Keratinocyte (primary cell): ENCODE measurements around the gene TAS2R14. TPM values are rescaled to one million over a fixed set of nuclear protein-coding genes. Genes with fewer than 3 reads are reported as not detected.

ENCODE experiments used
- DNase-seq: peaks from one replicate; pipeline ENCODE4 v3.0.0-alpha.2; 2011; ENCODE audit warnings: low read depth, missing footprints, low spot score
- FAIRE-seq: peaks from 2 replicates; lab custom pipeline; 2011; peaks lifted over from hg19 to GRCh38; lab: Jason Lieb, UNC
- H2AFZ ChIP-seq: 2 replicates; pipeline ENCODE4 v1.6.0; 2012; ENCODE audit warnings: low read length, control low read depth, inconsistent platforms; ENCODE audit not compliant: control insufficient read depth
- H3K27ac ChIP-seq: 2 replicates; pipeline ENCODE4 v1.5.1; 2011; ENCODE audit warnings: low read length; ENCODE audit not compliant: control insufficient read depth, insufficient read depth
- H3K27me3 ChIP-seq: 3 replicates; pipeline ENCODE4 v1.6.0; 2011; ENCODE audit warnings: low read length; ENCODE audit not compliant: control insufficient read depth, insufficient read depth; ENCODE audit errors: extremely low read depth
- H3K36me3 ChIP-seq, 2 experiments: 2 replicates in 1 of 2; 3 replicates in 1 of 2; pipeline ENCODE4 v1.5.1; 2011; ENCODE audit warnings: low read length in 2 of 2, mild to moderate bottlenecking in 1 of 2; ENCODE audit not compliant: control insufficient read depth in 2 of 2, insufficient read depth in 2 of 2; ENCODE audit errors: extremely low read depth in 1 of 2
- H3K4me1 ChIP-seq: 3 replicates; pipeline ENCODE4 v1.5.1; 2011; ENCODE audit warnings: low read length; ENCODE audit not compliant: control insufficient read depth, insufficient read depth; ENCODE audit errors: extremely low read depth
- H3K4me2 ChIP-seq: 3 replicates; pipeline ENCODE4 v1.6.0; 2011; ENCODE audit warnings: low read depth, low read length; ENCODE audit not compliant: control insufficient read depth, insufficient read depth; ENCODE audit errors: extremely low read depth
- H3K4me3 ChIP-seq, 3 experiments: fragments of 200-600 bp in 1 of 3; sonication (generic) in 1 of 3; 2 replicates in 2 of 3; 3 replicates in 1 of 3; pipeline ENCODE4 v1.5.1; 2011 to 2016; ENCODE audit warnings: low read length in 3 of 3, mild to moderate bottlenecking in 3 of 3, control low read depth in 2 of 3, inconsistent platforms in 1 of 3, low read depth in 1 of 3, mixed read lengths in 1 of 3, mixed run types in 1 of 3, moderate library complexity in 1 of 3; ENCODE audit not compliant: control insufficient read depth in 2 of 3, insufficient read depth in 2 of 3; ENCODE audit errors: extremely low read depth in 1 of 3
- H3K79me2 ChIP-seq: 2 replicates; pipeline ENCODE4 v1.6.0; 2012; ENCODE audit warnings: low read length; ENCODE audit not compliant: control insufficient read depth, insufficient read depth
- H3K9ac ChIP-seq: 3 replicates; pipeline ENCODE4 v1.6.0; 2011; ENCODE audit warnings: low read length; ENCODE audit not compliant: control insufficient read depth, insufficient read depth; ENCODE audit errors: extremely low read depth
- H3K9me1 ChIP-seq: 3 replicates; pipeline ENCODE4 v1.6.0; 2011; ENCODE audit warnings: low read length; ENCODE audit not compliant: control insufficient read depth, insufficient read depth; ENCODE audit errors: extremely low read depth
- H3K9me3 ChIP-seq: 2 replicates; pipeline ENCODE4 v1.5.1; 2012; ENCODE audit warnings: low read depth, low read length; ENCODE audit not compliant: control insufficient read depth
- H4K20me1 ChIP-seq: 3 replicates; pipeline ENCODE4 v1.6.0; 2011; ENCODE audit warnings: low read length; ENCODE audit not compliant: control insufficient read depth, insufficient read depth; ENCODE audit errors: extremely low read depth
- EZH2 ChIP-seq: IDR thresholded peaks from one replicate; pipeline ENCODE4 v1.6.1; 2012; ENCODE audit warnings: inconsistent platforms, mild to moderate bottlenecking, low read length, moderate library complexity
- dilution Hi-C: fragments of 300-500 bp; cut with MboI; formaldehyde crosslinking; loops from one replicate; pipeline ENCODE4 v1.7.0; 2020; ENCODE audit warnings: low sequenced_read_pairs; ENCODE audit not compliant: extremely low pct_ligation_motif_present
- polyA plus RNA-seq, 5 experiments: library from polyadenylated mRNA; depleted of rRNA in 3 of 5; stranded (reverse) in 3 of 5; stranded (forward) in 1 of 5; unstranded in 1 of 5; fragments of >200 nt; gene quantifications; 1 replicate in 1 of 5; 2 replicates in 3 of 5; 3 replicates in 1 of 5; pipeline versions ENCODE4 v1.2.1 to v1.2.3, GENCODE V29; 2011 to 2012; ENCODE audit warnings: missing spikeins in 2 of 5, low read depth in 1 of 5, low replicate concordance in 1 of 5
- TF ChIP-seq, protein P1 (sequence below), 3 experiments: IDR thresholded peaks in 1 of 3; conservative IDR thresholded peaks in 1 of 3; optimal IDR thresholded peaks in 1 of 3; 2 replicates in 2 of 3; 3 replicates in 1 of 3; pipeline versions ENCODE3 to v1.5.1; 2011; ENCODE audit warnings: low read length in 3 of 3, mild to moderate bottlenecking in 3 of 3, moderate library complexity in 2 of 3, control low read depth in 1 of 3, inconsistent platforms in 1 of 3; ENCODE audit not compliant: insufficient read depth in 2 of 3; ENCODE audit errors: extremely low read depth in 1 of 3

TAS2R14 gene
- polyA plus RNA-seq, 1 donor (not counting 4 experiments of a cell fraction or from before 2014, with no cell fraction given): 1.2 TPM

DNA sequence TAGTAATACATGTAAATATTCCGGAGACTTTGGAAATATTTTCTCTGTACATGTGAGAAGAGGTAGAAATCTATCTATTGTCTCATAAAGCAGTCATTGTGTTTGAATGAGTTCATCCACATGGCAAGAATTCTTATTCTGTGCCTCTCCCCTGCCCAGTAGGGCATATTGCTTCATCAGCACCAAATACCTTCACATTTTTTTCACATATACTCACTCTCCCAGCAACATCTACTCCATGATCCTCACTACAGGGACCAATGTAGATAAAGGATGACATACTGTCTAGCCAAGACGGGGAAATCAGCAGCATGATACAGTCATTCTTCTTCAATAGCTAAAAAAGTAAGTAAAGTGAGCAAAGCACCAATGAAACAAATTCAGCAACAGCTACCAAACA lies 1.3 kb upstream of the TAS2R14 start:
- peak; percentile 71 for DNase-seq
- Histone ChIP-seq H3K36me3 (no peaks in the 10 kb centered on the region), H3K4me1 (peaks cover 38% of the 10 kb centered on the region), H3K27me3 (no peaks in the 10 kb centered on the region), H3K9me1 (no peaks in the 10 kb centered on the region), H3K4me2 (peak overlapping the region; percentile 7), H3K27ac (peak overlapping the region; percentile 36), H3K4me3 (no peak overlapping the region), H3K9ac (no peak overlapping the region), H3K79me2 (no peaks in the 10 kb centered on the region), H3K9me3 (no peaks in the 10 kb centered on the region), H4K20me1 (no peaks in the 10 kb centered on the region), H2AFZ (no peak overlapping the region)
- TF ChIP-seq EZH2: no peak
- TF ChIP-seq, protein P1, sequence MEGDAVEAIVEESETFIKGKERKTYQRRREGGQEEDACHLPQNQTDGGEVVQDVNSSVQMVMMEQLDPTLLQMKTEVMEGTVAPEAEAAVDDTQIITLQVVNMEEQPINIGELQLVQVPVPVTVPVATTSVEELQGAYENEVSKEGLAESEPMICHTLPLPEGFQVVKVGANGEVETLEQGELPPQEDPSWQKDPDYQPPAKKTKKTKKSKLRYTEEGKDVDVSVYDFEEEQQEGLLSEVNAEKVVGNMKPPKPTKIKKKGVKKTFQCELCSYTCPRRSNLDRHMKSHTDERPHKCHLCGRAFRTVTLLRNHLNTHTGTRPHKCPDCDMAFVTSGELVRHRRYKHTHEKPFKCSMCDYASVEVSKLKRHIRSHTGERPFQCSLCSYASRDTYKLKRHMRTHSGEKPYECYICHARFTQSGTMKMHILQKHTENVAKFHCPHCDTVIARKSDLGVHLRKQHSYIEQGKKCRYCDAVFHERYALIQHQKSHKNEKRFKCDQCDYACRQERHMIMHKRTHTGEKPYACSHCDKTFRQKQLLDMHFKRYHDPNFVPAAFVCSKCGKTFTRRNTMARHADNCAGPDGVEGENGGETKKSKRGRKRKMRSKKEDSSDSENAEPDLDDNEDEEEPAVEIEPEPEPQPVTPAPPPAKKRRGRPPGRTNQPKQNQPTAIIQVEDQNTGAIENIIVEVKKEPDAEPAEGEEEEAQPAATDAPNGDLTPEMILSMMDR (optimal IDR thresholded peaks at IDR 0.05 in 1 of 3, IDR thresholded peaks at IDR 0.05 in 1 of 3, conservative IDR thresholded peaks at IDR 0.05 in 1 of 3; ENCODE audit: extremely low read depth in 1 of 3, insufficient read depth in 2 of 3, low read length in 3 of 3): no peak
- peak; percentile 74 for FAIRE-seq
- dilution Hi-C loops: no loop called here

DNA sequence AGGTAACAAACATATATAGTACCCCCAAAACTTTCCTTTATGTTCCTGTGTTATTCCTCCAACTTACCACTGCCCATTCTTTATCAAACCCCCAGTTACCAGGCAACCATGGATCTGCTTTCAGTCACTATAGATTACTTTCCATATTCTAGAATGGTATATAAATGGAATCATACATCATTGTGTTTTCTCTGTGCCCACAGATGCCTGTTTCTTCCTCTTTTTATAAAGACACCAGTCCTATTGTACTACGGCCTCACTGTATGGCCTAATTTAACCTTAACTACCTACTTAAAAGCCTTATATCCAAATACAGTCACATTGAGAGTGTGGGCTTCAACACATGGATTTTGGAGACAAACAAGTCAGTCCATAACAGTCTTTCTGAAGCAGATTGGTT lies 2.6 kb downstream of the TAS2R14 start:
- Histone ChIP-seq H3K4me3 (no peak overlapping the region), H3K27ac (no peak overlapping the region), H3K79me2 (no peaks in the 10 kb centered on the region), H3K27me3 (no peaks in the 10 kb centered on the region), H3K4me1 (peaks cover 26% of the 10 kb centered on the region), H2AFZ (no peak overlapping the region), H3K9me3 (no peaks in the 10 kb centered on the region), H3K4me2 (no peak overlapping the region), H4K20me1 (no peaks in the 10 kb centered on the region), H3K36me3 (no peaks in the 10 kb centered on the region), H3K9me1 (no peaks in the 10 kb centered on the region), H3K9ac (no peak overlapping the region)
- dilution Hi-C loops: no loop called here
- no peak for TF ChIP-seq EZH2
- TF ChIP-seq, protein P1 (optimal IDR thresholded peaks at IDR 0.05 in 1 of 3, IDR thresholded peaks at IDR 0.05 in 1 of 3, conservative IDR thresholded peaks at IDR 0.05 in 1 of 3; ENCODE audit: extremely low read depth in 1 of 3, insufficient read depth in 2 of 3, low read length in 3 of 3): no peak
- FAIRE-seq (no peak), DNase-seq (no peak)
